GM19395 (cell line): Measurements from ENCODE around the gene TAT.
A peak's percentile ranks its signal among the peaks of the same experiment; 100 is the strongest.
"Not testable (repeated sequence)": the region's sequence is repeated elsewhere in the genome, so short reads cannot be mapped to it uniquely, and the experiment has no call there.

ENCODE experiments used
- ATAC-seq: cut with Tn5 transposase; IDR thresholded peaks from one replicate; pipeline ENCODE4 v1.9.1; 2021; ENCODE audit warnings: mild to moderate bottlenecking, moderate library complexity; ENCODE audit not compliant: unreplicated experiment

Gene TAT

GRCh38 chr16:71576971-71577370 lies at the start of gene TAT:
TAT (minus strand) TSS chr16:71577092; CDS start chr16:71576415, 677 bp downstream.
- no peak for ATAC-seq

GRCh38 chr16:71626018-71626857 lies 49.3 kb upstream of the TAT start, which contains the start of gene MARVELD3:
MARVELD3 (plus strand) TSS chr16:71626184; CDS start chr16:71626230, 46 bp downstream.
- ATAC-seq = no peak

GRCh38 chr16:71625113-71625850 lies 48.4 kb upstream of the TAT start:
- ATAC-seq = no peak

- ATAC-seq = no peak
These were observed 46.7 kb upstream of the TAT start for GRCh38 chr16:71623597-71623996.

GRCh38 chr16:71622088-71622487 lies 45.2 kb upstream of the TAT start:
- no peak for ATAC-seq

- no peak for ATAC-seq
These were observed 41.5 kb upstream of the TAT start for GRCh38 chr16:71618429-71618828.

- ATAC-seq = not testable (repeated sequence)
These were observed 38.1 kb upstream of the TAT start for GRCh38 chr16:71614956-71615355.

- ATAC-seq = peak; percentile 48
These were observed 34.3 kb upstream of the TAT start for GRCh38 chr16:71610936-71611871.

GRCh38 chr16:71610447-71610846 lies 33.6 kb upstream of the TAT start:
- no peak for ATAC-seq

- no peak for ATAC-seq
These were observed 32.2 kb upstream of the TAT start for GRCh38 chr16:71609066-71609465.

GRCh38 chr16:71600822-71601221 lies 23.9 kb upstream of the TAT start:
- no peak for ATAC-seq

- not testable (repeated sequence) for ATAC-seq
These were observed 21.5 kb upstream of the TAT start for GRCh38 chr16:71598426-71598825.

GRCh38 chr16:71595340-71595826 lies 18.5 kb upstream of the TAT start:
- not testable (repeated sequence) for ATAC-seq

- no peak for ATAC-seq
These were observed 17.2 kb upstream of the TAT start for GRCh38 chr16:71594000-71594646.

GRCh38 chr16:71593048-71593999 lies 16.4 kb upstream of the TAT start:
- ATAC-seq = no peak

GRCh38 chr16:71591917-71592316 lies 15.0 kb upstream of the TAT start:
- no peak for ATAC-seq

- no peak for ATAC-seq
These were observed 13.7 kb upstream of the TAT start for GRCh38 chr16:71590584-71590983.

GRCh38 chr16:71590071-71590470 lies 13.2 kb upstream of the TAT start:
- ATAC-seq = not testable (repeated sequence)

- ATAC-seq = not testable (repeated sequence)
These were observed 12.4 kb upstream of the TAT start for GRCh38 chr16:71589334-71589733.
